PC-3 (cell line): ENCODE data around the gene ABHD2.
"Not testable (repeated sequence)": the region's sequence is repeated elsewhere in the genome, so short reads cannot be mapped to it uniquely, and the experiment has no call there.

Experiments
- CTCF ChIP-seq: fragments of 300-600 bp; sonication (generic); conservative IDR thresholded peaks from 2 replicates; pipeline ENCODE4 v1.5.1; 2017; ENCODE audit warnings: antibody characterized with exemption, low read depth, mild to moderate bottlenecking, low read length
- EZH2 ChIP-seq: fragments of 300-600 bp; sonication (generic); IDR thresholded peaks from one replicate; pipeline ENCODE4 v1.6.1; 2017; ENCODE audit warnings: antibody characterized with exemption, mild to moderate bottlenecking, low read length; ENCODE audit not compliant: unreplicated experiment
- EZH2phosphoT487 ChIP-seq: fragments of 300-600 bp; sonication (generic); IDR thresholded peaks from 2 replicates; pipeline ENCODE4 v1.6.1; 2018; ENCODE audit warnings: mild to moderate bottlenecking, antibody characterized with exemption, low read length, borderline replicate concordance

- not testable (repeated sequence) for TF ChIP-seq EZH2, CTCF, EZH2phosphoT487
These were observed 39.1 kb upstream of the ABHD2 start for GRCh38 chr15:89049016-89049666.
